GM18858 (cell line): ENCODE results near the gene DENND1A.
"Not testable (repeated sequence)": the region's sequence is repeated elsewhere in the genome, so short reads cannot be mapped to it uniquely, and the experiment has no call there.

ENCODE experiments used
- ATAC-seq: cut with Tn5 transposase; IDR thresholded peaks from one replicate; pipeline ENCODE4 v1.9.1; 2021; ENCODE audit not compliant: unreplicated experiment

The DENND1A gene

GRCh38 chr9:123825342-123826060 lies 104.4 kb downstream of the DENND1A start:
- ATAC-seq, result no peak

GRCh38 chr9:123823194-123823947 lies 106.6 kb downstream of the DENND1A start:
- ATAC-seq, result no peak

GRCh38 chr9:123821619-123822018 lies 108.3 kb downstream of the DENND1A start:
- ATAC-seq, result no peak

GRCh38 chr9:123820139-123820538 lies 109.8 kb downstream of the DENND1A start:
- ATAC-seq, result no peak

- no peak for ATAC-seq
Observed at GRCh38 chr9:123816817-123817472, 113.0 kb downstream of the DENND1A start.

GRCh38 chr9:123815856-123816255 lies 114.1 kb downstream of the DENND1A start:
- ATAC-seq, result not testable (repeated sequence)

- ATAC-seq, result no peak
Observed at GRCh38 chr9:123814496-123814895, 115.4 kb downstream of the DENND1A start.

GRCh38 chr9:123812984-123813383 lies 116.9 kb downstream of the DENND1A start:
- ATAC-seq, result no peak

GRCh38 chr9:123807251-123807650 lies 122.7 kb downstream of the DENND1A start:
- ATAC-seq, result no peak

GRCh38 chr9:123806829-123807228 lies 123.1 kb downstream of the DENND1A start:
- no peak for ATAC-seq

- ATAC-seq, result no peak
Observed at GRCh38 chr9:123798195-123798594, 131.7 kb downstream of the DENND1A start.

GRCh38 chr9:123796618-123797484 lies 133.1 kb downstream of the DENND1A start:
- ATAC-seq, result no peak

- ATAC-seq, result no peak
Observed at GRCh38 chr9:123796094-123796493, 133.8 kb downstream of the DENND1A start.

GRCh38 chr9:123795336-123795735 lies 134.6 kb downstream of the DENND1A start:
- no peak for ATAC-seq

GRCh38 chr9:123792501-123792900 lies 137.4 kb downstream of the DENND1A start:
- no peak for ATAC-seq

GRCh38 chr9:123789554-123790292 lies 140.2 kb downstream of the DENND1A start:
- ATAC-seq, result no peak

- ATAC-seq, result no peak
Observed at GRCh38 chr9:123787416-123787815, 142.5 kb downstream of the DENND1A start.

GRCh38 chr9:123784518-123784917 lies 145.4 kb downstream of the DENND1A start:
- ATAC-seq, result no peak

GRCh38 chr9:123778232-123778902 lies 151.6 kb downstream of the DENND1A start:
- no peak for ATAC-seq
